GM12878 (cell line): ENCODE data around the gene HELZ.

Source experiments
- CHD4 ChIP-seq: fragments of 200-600 bp; sonication (generic); IDR thresholded peaks from 2 replicates; pipeline ENCODE4 v1.6.1; 2016; ENCODE audit warnings: mild to moderate bottlenecking
- ETV6 ChIP-seq, 2 experiments: fragments of 450-650 bp in 1 of 2; IDR thresholded peaks in 1 of 2; conservative IDR thresholded peaks in 1 of 2; 2 replicates each; pipeline ENCODE4 v1.6.1; 2014; ENCODE audit warnings: antibody characterized with exemption in 1 of 2, borderline replicate concordance in 1 of 2, low read depth in 1 of 2, mild to moderate bottlenecking in 1 of 2, moderate library complexity in 1 of 2
- HDGF ChIP-seq: fragments of 450-650 bp; IDR thresholded peaks from 2 replicates; pipeline ENCODE4 v1.6.1; 2016; ENCODE audit warnings: antibody characterized with exemption
- LARP7 ChIP-seq: fragments of 450-650 bp; IDR thresholded peaks from 2 replicates; pipeline ENCODE4 v1.6.1; 2017; ENCODE audit warnings: mild to moderate bottlenecking
- PBX3 ChIP-seq: IDR thresholded peaks from 2 replicates; pipeline ENCODE4 v1.6.1; 2011; ENCODE audit warnings: mild to moderate bottlenecking, low read depth, low read length, moderate library complexity; ENCODE audit not compliant: insufficient replicate concordance
- RAD21 ChIP-seq: IDR thresholded peaks from 2 replicates; pipeline ENCODE4 v1.6.1; 2011; ENCODE audit warnings: mild to moderate bottlenecking, low read depth, low read length, moderate library complexity; ENCODE audit not compliant: insufficient read depth
- SMARCA5 ChIP-seq: fragments of 450-650 bp; IDR thresholded peaks from 2 replicates; pipeline ENCODE4 v1.6.1; 2017; ENCODE audit warnings: mild to moderate bottlenecking
- SMC3 ChIP-seq: IDR thresholded peaks from 2 replicates; pipeline ENCODE4 v1.6.1; 2011; ENCODE audit warnings: low read length, improper control_type of control experiment, borderline replicate concordance
- SREBF1 ChIP-seq: IDR thresholded peaks from 2 replicates; pipeline ENCODE4 v1.6.1; 2012; ENCODE audit warnings: mild to moderate bottlenecking, low read length
- TCF12 ChIP-seq: IDR thresholded peaks from 2 replicates; pipeline ENCODE4 v1.6.1; 2011; ENCODE audit warnings: low read depth, mild to moderate bottlenecking, low read length
- ZNF24 ChIP-seq: fragments of 450-650 bp; IDR thresholded peaks from 2 replicates; pipeline ENCODE4 v1.6.1; 2017; ENCODE audit warnings: antibody characterized with exemption, mild to moderate bottlenecking
- TF ChIP-seq, protein P1 (sequence below), 3 experiments: IDR thresholded peaks in 2 of 3; conservative IDR thresholded peaks in 1 of 3; 2 replicates each; pipeline ENCODE4 v1.5.1; 2011; ENCODE audit warnings: low read depth in 3 of 3, low read length in 3 of 3, mild to moderate bottlenecking in 3 of 3, control low read depth in 2 of 3, moderate library complexity in 2 of 3, inconsistent platforms in 1 of 3, mixed read lengths in 1 of 3; ENCODE audit not compliant: control insufficient read depth in 2 of 3, insufficient read depth in 1 of 3; ENCODE audit errors: extremely low read depth in 1 of 3
- TF ChIP-seq, protein P2 (sequence below): fragments of 450-650 bp; IDR thresholded peaks from 2 replicates; pipeline ENCODE4 v1.6.1; 2016; ENCODE audit warnings: mild to moderate bottlenecking

DNA sequence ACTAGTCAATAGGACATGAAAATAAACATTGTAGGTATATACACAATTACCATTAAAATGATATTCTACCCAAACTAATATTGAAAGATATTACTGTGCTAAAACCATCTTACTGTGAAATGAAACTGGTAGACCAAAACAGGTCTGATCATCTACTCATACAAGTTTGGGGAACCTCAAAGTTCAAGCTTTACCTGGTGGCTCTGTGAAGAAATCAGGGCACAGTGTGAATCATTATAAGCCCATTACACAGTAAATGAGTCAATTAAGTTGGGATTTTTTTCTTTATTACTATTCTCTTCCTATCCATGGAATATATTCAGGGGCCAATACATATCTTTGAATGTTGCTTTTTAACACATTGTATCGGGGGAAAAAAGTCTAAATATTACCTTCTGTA lies 57.1 kb downstream of the HELZ start:
- TF ChIP-seq LARP7 = no peak
- TF ChIP-seq SMARCA5 = no peak
- TF ChIP-seq HDGF = no peak
- TF ChIP-seq, protein P1, sequence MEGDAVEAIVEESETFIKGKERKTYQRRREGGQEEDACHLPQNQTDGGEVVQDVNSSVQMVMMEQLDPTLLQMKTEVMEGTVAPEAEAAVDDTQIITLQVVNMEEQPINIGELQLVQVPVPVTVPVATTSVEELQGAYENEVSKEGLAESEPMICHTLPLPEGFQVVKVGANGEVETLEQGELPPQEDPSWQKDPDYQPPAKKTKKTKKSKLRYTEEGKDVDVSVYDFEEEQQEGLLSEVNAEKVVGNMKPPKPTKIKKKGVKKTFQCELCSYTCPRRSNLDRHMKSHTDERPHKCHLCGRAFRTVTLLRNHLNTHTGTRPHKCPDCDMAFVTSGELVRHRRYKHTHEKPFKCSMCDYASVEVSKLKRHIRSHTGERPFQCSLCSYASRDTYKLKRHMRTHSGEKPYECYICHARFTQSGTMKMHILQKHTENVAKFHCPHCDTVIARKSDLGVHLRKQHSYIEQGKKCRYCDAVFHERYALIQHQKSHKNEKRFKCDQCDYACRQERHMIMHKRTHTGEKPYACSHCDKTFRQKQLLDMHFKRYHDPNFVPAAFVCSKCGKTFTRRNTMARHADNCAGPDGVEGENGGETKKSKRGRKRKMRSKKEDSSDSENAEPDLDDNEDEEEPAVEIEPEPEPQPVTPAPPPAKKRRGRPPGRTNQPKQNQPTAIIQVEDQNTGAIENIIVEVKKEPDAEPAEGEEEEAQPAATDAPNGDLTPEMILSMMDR (IDR thresholded peaks at IDR 0.05 in 2 of 3, conservative IDR thresholded peaks at IDR 0.05 in 1 of 3; ENCODE audit: control insufficient read depth in 2 of 3, extremely low read depth in 1 of 3, insufficient read depth in 1 of 3, low read depth in 3 of 3, low read length in 3 of 3) = no peak
- TF ChIP-seq RAD21 = no peak
- no peak for TF ChIP-seq PBX3
- TF ChIP-seq CHD4 = no peak
- no peak for TF ChIP-seq SREBF1
- no peak for TF ChIP-seq ZNF24
- TF ChIP-seq, protein P2, sequence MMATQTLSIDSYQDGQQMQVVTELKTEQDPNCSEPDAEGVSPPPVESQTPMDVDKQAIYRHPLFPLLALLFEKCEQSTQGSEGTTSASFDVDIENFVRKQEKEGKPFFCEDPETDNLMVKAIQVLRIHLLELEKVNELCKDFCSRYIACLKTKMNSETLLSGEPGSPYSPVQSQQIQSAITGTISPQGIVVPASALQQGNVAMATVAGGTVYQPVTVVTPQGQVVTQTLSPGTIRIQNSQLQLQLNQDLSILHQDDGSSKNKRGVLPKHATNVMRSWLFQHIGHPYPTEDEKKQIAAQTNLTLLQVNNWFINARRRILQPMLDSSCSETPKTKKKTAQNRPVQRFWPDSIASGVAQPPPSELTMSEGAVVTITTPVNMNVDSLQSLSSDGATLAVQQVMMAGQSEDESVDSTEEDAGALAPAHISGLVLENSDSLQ = no peak
- TF ChIP-seq ETV6 (conservative IDR thresholded peaks at IDR 0.05 in 1 of 2, IDR thresholded peaks at IDR 0.05 in 1 of 2; ENCODE audit: borderline replicate concordance in 1 of 2, low read depth in 1 of 2) = no peak
- no peak for TF ChIP-seq TCF12
- TF ChIP-seq SMC3 = no peak
